ENCODE measurements around the gene PFKP.
"Not testable (repeated sequence)": the region's sequence is repeated elsewhere in the genome, so short reads cannot be mapped to it uniquely, and the experiment has no call there.

PFKP gene

DNA sequence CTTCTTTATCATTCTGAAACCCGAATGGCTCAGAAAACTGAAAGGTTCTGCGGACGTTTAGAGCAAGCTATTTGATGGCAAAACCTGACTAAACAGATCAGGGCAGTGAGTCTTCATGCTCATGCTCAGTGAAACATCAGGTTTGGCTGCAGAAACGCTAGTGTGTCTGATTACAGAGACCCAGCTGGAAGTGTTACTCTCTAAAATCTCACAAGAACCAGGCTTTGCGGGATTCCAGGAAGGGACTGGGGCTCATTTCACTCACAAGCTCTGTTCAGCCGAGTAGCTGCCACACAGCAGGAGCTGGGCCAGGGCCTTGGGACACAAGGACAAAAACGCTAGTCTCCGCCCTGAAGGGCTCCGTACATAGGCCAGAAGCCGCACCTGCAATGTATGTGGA is 102.3 kb downstream of the PFKP start:
- Histone ChIP-seq H3K27ac (ENCODE audit: low read depth, low read length) (no peak overlapping the region), H3K9me2 (replicated peaks; ENCODE audit: control insufficient read depth, low read length) (no peaks in the 10 kb centered on the region), H3K79me2 (ENCODE audit: control insufficient read depth, low read length) (peaks cover 18% of the 10 kb centered on the region), H3K36me3 (ENCODE audit: control insufficient read depth, low read length) (peaks cover 39% of the 10 kb centered on the region), H3K4me1 (ENCODE audit: control insufficient read depth, low read length) (peaks cover 14% of the 10 kb centered on the region), H4K20me1 (ENCODE audit: control insufficient read depth, insufficient read depth, low read depth, low read length) (no peaks in the 10 kb centered on the region), H3K9me3 (ENCODE audit: control insufficient read depth, insufficient read depth, low read length) (no peaks in the 10 kb centered on the region), H3K4me3 (ENCODE audit: low read length) (no peak overlapping the region), H3K4me2 (ENCODE audit: low read length) (no peak overlapping the region), H3K27me3 (ENCODE audit: control insufficient read depth, low read length) (no peaks in the 10 kb centered on the region), H3F3A (ENCODE audit: control insufficient read depth, insufficient read depth) (no peaks in the 10 kb centered on the region)
- TF ChIP-seq EZH2phosphoT487 (IDR thresholded peaks at IDR 0.05; ENCODE audit: borderline replicate concordance, low read length) (no peak), CTCF (IDR thresholded peaks at IDR 0.05; ENCODE audit: low read depth, low read length, poor library complexity, severe bottlenecking) (no peak)

GRCh38 chr10:3171488-3171887 is 104.1 kb downstream of the PFKP start:
- H4K20me1 ChIP-seq (ENCODE audit: control insufficient read depth, insufficient read depth, low read depth, low read length); H3F3A ChIP-seq (ENCODE audit: control insufficient read depth, insufficient read depth); H3K27ac ChIP-seq (ENCODE audit: low read depth, low read length); H3K9me3 ChIP-seq (ENCODE audit: control insufficient read depth, insufficient read depth, low read length); H3K9me2 ChIP-seq (replicated peaks; ENCODE audit: control insufficient read depth, low read length): not testable (repeated sequence)
- Histone ChIP-seq H3K27me3 (ENCODE audit: control insufficient read depth, low read length) (peaks cover 16% of the 10 kb centered on the region), H3K36me3 (ENCODE audit: control insufficient read depth, low read length) (peaks cover 24% of the 10 kb centered on the region), H3K4me3 (ENCODE audit: low read length) (peak overlapping the region; percentile 68), H3K4me2 (ENCODE audit: low read length) (peak overlapping the region; percentile 61), H3K4me1 (ENCODE audit: control insufficient read depth, low read length) (peaks cover 14% of the 10 kb centered on the region), H3K79me2 (ENCODE audit: control insufficient read depth, low read length) (peaks cover 18% of the 10 kb centered on the region)

- H3F3A ChIP-seq (ENCODE audit: control insufficient read depth, insufficient read depth), result no peaks in the 10 kb centered on the region
- H4K20me1 ChIP-seq (ENCODE audit: control insufficient read depth, insufficient read depth, low read depth, low read length), result no peaks in the 10 kb centered on the region
- peaks cover 14% of the 10 kb centered on the region for H3K4me1 ChIP-seq (ENCODE audit: control insufficient read depth, low read length)
- H3K36me3 ChIP-seq (ENCODE audit: control insufficient read depth, low read length), result peaks cover 20% of the 10 kb centered on the region
- peaks cover 18% of the 10 kb centered on the region for H3K79me2 ChIP-seq (ENCODE audit: control insufficient read depth, low read length)
- no peaks in the 10 kb centered on the region for H3K9me2 ChIP-seq (replicated peaks; ENCODE audit: control insufficient read depth, low read length)
- peaks cover 20% of the 10 kb centered on the region for H3K27me3 ChIP-seq (ENCODE audit: control insufficient read depth, low read length)
- H3K4me2 ChIP-seq (ENCODE audit: low read length), result peak overlapping the region; percentile 61
- H3K4me3 ChIP-seq (ENCODE audit: low read length), result peak overlapping the region; percentile 68
- no peak overlapping the region for H3K27ac ChIP-seq (ENCODE audit: low read depth, low read length)
- no peaks in the 10 kb centered on the region for H3K9me3 ChIP-seq (ENCODE audit: control insufficient read depth, insufficient read depth, low read length)
- TF ChIP-seq EZH2phosphoT487 (IDR thresholded peaks at IDR 0.05; ENCODE audit: borderline replicate concordance, low read length) (no peak), CTCF (IDR thresholded peaks at IDR 0.05; ENCODE audit: low read depth, low read length, poor library complexity, severe bottlenecking) (no peak)
These were observed 104.7 kb downstream of the PFKP start for GRCh38 chr10:3172081-3172445.

GRCh38 chr10:3172446-3173170 is 105.3 kb downstream of the PFKP start, which contains the start of gene PITRM1:
Gene PITRM1, minus strand, starts transcription at chr10:3172782. Its CDS starts 10 bp downstream, at chr10:3172772.
- H3K4me1 ChIP-seq (ENCODE audit: control insufficient read depth, low read length), result peaks cover 14% of the 10 kb centered on the region
- H3F3A ChIP-seq (ENCODE audit: control insufficient read depth, insufficient read depth), result no peaks in the 10 kb centered on the region
- H3K79me2 ChIP-seq (ENCODE audit: control insufficient read depth, low read length), result peaks cover 18% of the 10 kb centered on the region
- H3K9me3 ChIP-seq (ENCODE audit: control insufficient read depth, insufficient read depth, low read length), result no peaks in the 10 kb centered on the region
- no peaks in the 10 kb centered on the region for H3K9me2 ChIP-seq (replicated peaks; ENCODE audit: control insufficient read depth, low read length)
- H3K36me3 ChIP-seq (ENCODE audit: control insufficient read depth, low read length), result peaks cover 17% of the 10 kb centered on the region
- H3K4me2 ChIP-seq (ENCODE audit: low read length), result peak within 1 kb of the TSS; percentile 71
- H3K27ac ChIP-seq (ENCODE audit: low read depth, low read length), result no peak within 1 kb of the TSS
- H3K4me3 ChIP-seq (ENCODE audit: low read length), result peak within 1 kb of the TSS; percentile 78
- TF ChIP-seq EZH2phosphoT487 (IDR thresholded peaks at IDR 0.05; ENCODE audit: borderline replicate concordance, low read length) (no peak), CTCF (IDR thresholded peaks at IDR 0.05; ENCODE audit: low read depth, low read length, poor library complexity, severe bottlenecking) (no peak)
- peaks cover 22% of the 10 kb centered on the region for H3K27me3 ChIP-seq (ENCODE audit: control insufficient read depth, low read length)
- no peaks in the 10 kb centered on the region for H4K20me1 ChIP-seq (ENCODE audit: control insufficient read depth, insufficient read depth, low read depth, low read length)

Data from DOHH2 (cell line).